ENCODE results near the gene WDR62. TPM values are rescaled to one million over a fixed set of nuclear protein-coding genes. Genes with fewer than 3 reads are reported as not detected.

The WDR62 gene
- total RNA-seq, 1 experiment from 2014 or later = 30.0 TPM

DNA sequence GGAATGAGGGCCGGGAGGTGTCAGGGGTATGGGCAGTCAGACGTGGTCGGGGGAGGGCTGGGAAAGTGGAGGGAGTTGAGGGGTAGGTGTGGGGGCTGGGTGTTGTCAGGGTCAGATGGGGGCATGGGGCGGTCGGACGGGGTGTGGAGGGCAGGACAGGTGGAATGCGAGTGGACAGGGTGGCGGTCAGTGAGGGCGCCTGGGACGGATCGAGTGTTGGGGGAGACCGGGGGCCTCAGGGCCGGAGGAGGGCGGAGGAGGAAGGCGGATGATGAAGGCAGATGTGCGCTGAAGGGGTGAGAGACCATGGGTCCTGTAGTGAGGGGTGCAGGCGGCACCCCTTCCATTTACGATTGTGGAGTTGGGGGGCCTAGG lies 66.3 kb downstream of the WDR62 start:
- H3K9ac ChIP-seq (ENCODE audit: extremely low read depth, insufficient read length, low read length) = no peak overlapping the region
- H2BK12ac ChIP-seq (ENCODE audit: insufficient read length, low read depth, low read length) = no peak overlapping the region
- Mint-ChIP-seq H3K27ac (no peak overlapping the region), H3K36me3 (ENCODE audit: insufficient read depth in 1 of 3, low read depth in 3 of 3) (peaks cover 45 to 81% (median 76%) of the 10 kb centered on the region in 3 experiments; a peak in 6 of 7 replicates), H3K4me3 (peak overlapping the region in 1 of 2 experiments; percentile 20; a peak in 1 of 5 replicates), H3K27me3 (ENCODE audit: low read depth) (no peaks in the 10 kb centered on the region; the same call in 1 of the 2 replicates), H3K9me3 (no peaks in the 10 kb centered on the region), H3K4me1 (peaks cover 11 to 25% of the 10 kb centered on the region in 2 experiments)
- peaks cover 3% of the 10 kb centered on the region for H3K23me2 ChIP-seq (ENCODE audit: insufficient read length, low read depth, low read length, poor library complexity, severe bottlenecking)
- H3K14ac ChIP-seq (ENCODE audit: insufficient read depth, low read length) = no peak overlapping the region
- no peak overlapping the region for H3K18ac ChIP-seq (ENCODE audit: insufficient read length, low read depth, low read length)
- DNase-seq = no peak
- no peak overlapping the region for H3K56ac ChIP-seq (ENCODE audit: insufficient read length, low read depth, low read length)
- H3K79me2 ChIP-seq (ENCODE audit: insufficient read depth, low read length) = no peaks in the 10 kb centered on the region
- H2BK5ac ChIP-seq (ENCODE audit: insufficient read length, low read length) = no peak overlapping the region
- H2BK20ac ChIP-seq (ENCODE audit: low read depth, low read length, poor library complexity, severe bottlenecking) = no peak overlapping the region
- no peak overlapping the region for H3K4ac ChIP-seq (ENCODE audit: low read depth, low read length)
- H3T11ph ChIP-seq (ENCODE audit: low read length) = no peak overlapping the region
- no peak overlapping the region for H4K5ac ChIP-seq (ENCODE audit: insufficient read length, low read depth, low read length)
- no peak overlapping the region for H2BK120ac ChIP-seq (ENCODE audit: low read depth, low read length, poor library complexity, severe bottlenecking)
- no peak overlapping the region for H2AFZ ChIP-seq (ENCODE audit: low read length)
- H2BK15ac ChIP-seq (ENCODE audit: low read depth, low read length) = no peak overlapping the region
- H4K8ac ChIP-seq (replicated peaks; ENCODE audit: insufficient read length, low read depth, low read length) = no peak overlapping the region
- H3K79me1 ChIP-seq (ENCODE audit: insufficient read depth, low read depth, low read length, poor library complexity, severe bottlenecking) = no peaks in the 10 kb centered on the region
- TF ChIP-seq, protein P1, sequence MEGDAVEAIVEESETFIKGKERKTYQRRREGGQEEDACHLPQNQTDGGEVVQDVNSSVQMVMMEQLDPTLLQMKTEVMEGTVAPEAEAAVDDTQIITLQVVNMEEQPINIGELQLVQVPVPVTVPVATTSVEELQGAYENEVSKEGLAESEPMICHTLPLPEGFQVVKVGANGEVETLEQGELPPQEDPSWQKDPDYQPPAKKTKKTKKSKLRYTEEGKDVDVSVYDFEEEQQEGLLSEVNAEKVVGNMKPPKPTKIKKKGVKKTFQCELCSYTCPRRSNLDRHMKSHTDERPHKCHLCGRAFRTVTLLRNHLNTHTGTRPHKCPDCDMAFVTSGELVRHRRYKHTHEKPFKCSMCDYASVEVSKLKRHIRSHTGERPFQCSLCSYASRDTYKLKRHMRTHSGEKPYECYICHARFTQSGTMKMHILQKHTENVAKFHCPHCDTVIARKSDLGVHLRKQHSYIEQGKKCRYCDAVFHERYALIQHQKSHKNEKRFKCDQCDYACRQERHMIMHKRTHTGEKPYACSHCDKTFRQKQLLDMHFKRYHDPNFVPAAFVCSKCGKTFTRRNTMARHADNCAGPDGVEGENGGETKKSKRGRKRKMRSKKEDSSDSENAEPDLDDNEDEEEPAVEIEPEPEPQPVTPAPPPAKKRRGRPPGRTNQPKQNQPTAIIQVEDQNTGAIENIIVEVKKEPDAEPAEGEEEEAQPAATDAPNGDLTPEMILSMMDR (conservative IDR thresholded peaks at IDR 0.05) = no peak
- no peak overlapping the region for H4K91ac ChIP-seq (ENCODE audit: insufficient read length, low read depth, low read length)
- no peak overlapping the region for H2AK5ac ChIP-seq (ENCODE audit: insufficient read length, low read length)
- no peak overlapping the region for H3K4me2 ChIP-seq (ENCODE audit: insufficient read depth, insufficient read length, low read length)
- WGBS (ENCODE audit: extremely low coverage, insufficient read length, low lambda C conversion rate) = no CpG with 5 or more reads among the region's 18 CpGs
- H4K20me1 ChIP-seq (ENCODE audit: control insufficient read depth, insufficient read depth, insufficient read length) = no peaks in the 10 kb centered on the region
- no peak overlapping the region for H3K27ac ChIP-seq (ENCODE audit: insufficient read length, low read depth, low read length)
- H3K9me3 ChIP-seq (ENCODE audit: control insufficient read depth, low read depth, low read length) = no peaks in the 10 kb centered on the region
- no peak overlapping the region for H3K23ac ChIP-seq (ENCODE audit: insufficient read length, low read depth, low read length)
- H3K27me3 ChIP-seq (ENCODE audit: insufficient read depth, low read length) = no peaks in the 10 kb centered on the region
- H3K4me1 ChIP-seq (ENCODE audit: insufficient read depth, low read length) = no peaks in the 10 kb centered on the region

Measured in H9 (cell line).